SKM-1 (cell line): ENCODE results near the gene RANBP3L.
A peak's percentile ranks its signal among the peaks of the same experiment; 100 is the strongest.

Source experiments
- DNase-seq: peaks from one replicate; lab custom pipeline; 2025; ENCODE audit not compliant: unreplicated experiment; lab: John Stamatoyannopoulos, UW

The RANBP3L gene

DNA sequence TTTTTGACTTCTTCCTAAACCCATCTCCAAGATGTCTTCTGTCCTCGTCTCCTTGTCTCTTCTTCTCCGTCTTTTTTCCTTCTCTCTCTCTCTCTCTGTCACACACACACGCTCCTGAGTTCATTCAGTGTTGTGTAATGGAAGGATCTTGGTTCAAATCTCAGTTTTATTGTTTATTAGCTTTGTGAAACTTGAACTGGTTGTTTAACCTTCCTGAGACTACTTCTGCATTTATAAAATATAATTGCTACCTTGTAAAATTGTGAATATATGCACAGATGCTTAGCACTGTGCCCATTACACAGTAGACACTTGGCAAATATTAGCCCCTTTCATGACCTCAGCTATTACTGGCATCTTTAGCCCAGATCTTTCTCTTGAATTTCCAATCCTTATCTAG lies 57.6 kb downstream of the RANBP3L start:
- DNase-seq: no peak

GRCh38 chr5:36243653-36244052 lies 58.0 kb downstream of the RANBP3L start:
- no peak for DNase-seq

- DNase-seq: no peak
Observed at GRCh38 chr5:36242534-36243485, 58.9 kb downstream of the RANBP3L start.

DNA sequence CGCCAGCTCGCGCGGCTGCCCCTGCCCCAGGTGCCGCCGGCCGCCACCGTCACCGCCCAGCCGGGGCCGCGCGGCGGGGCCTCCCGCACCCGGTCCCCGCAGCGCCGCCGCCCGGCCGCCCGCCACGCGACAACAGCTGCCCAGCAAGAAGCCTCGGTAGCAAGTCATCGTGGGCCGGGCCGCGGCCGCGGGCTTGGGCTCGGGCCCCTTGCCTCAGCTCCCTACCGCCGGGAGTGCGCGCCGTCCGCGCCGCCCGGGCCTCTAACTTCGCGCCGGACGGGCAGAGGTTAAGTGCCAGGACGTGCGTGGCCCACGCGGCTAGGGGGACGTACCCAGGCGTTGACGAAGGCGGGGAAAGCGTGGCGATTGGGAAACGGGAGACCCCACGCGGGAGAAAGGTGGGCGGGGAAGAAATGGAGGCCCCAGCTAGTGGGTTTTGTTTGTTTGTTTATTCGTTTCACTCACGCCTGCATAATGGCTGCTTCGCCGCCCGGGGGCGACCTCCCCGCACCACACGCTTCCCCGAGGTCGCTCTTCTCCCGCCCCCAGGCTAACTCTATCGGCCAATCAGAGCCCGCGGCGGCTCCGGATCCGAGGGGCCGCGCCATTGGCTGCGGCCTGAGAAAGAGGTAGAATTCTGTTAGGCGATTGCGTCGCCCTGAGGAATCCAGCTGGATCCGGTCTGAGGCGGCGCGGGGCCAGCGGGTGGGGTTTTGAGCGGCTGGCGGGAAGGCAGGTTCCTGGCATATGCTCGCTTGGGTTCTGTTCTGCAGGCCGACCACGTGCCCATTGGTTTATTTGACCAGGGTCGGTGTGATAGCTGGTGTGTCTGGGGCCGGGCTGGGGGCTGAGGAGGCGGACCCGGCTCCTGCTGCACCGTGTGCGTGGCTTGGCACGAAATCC lies 59.8 kb downstream of the RANBP3L start, which contains the start of gene NADK2:
Gene NADK2 (minus strand): TSS at position 295 of the 903 bp plus-strand sequence. CDS start 127 bp downstream, at position 168.
- peak; percentile 95 for DNase-seq

- DNase-seq: no peak
Observed at GRCh38 chr5:36240779-36241630, 60.7 kb downstream of the RANBP3L start.

- DNase-seq: no peak
Observed at GRCh38 chr5:36239370-36240293, 62.1 kb downstream of the RANBP3L start.

GRCh38 chr5:36238502-36239295 lies 63.0 kb downstream of the RANBP3L start:
- DNase-seq: no peak

DNA sequence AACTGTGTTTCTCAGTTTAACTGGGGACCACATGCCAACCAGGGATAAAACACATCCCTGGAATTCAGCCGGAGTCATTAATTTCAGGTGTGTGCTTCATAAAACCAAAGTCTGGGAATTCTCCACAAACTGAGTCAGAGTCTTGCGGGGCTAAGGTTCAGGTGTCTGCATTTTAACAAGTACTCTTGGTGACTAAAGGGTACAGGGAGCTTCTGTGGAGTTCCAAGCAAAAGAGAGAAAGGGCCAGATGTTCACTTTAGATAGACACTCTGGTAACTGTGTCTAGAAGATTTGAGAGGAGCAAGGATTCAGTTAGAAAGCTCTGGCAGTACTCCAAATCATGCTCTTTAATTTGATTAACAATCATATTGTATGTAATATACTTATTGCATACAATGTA lies 64.0 kb downstream of the RANBP3L start:
- DNase-seq: no peak

DNA sequence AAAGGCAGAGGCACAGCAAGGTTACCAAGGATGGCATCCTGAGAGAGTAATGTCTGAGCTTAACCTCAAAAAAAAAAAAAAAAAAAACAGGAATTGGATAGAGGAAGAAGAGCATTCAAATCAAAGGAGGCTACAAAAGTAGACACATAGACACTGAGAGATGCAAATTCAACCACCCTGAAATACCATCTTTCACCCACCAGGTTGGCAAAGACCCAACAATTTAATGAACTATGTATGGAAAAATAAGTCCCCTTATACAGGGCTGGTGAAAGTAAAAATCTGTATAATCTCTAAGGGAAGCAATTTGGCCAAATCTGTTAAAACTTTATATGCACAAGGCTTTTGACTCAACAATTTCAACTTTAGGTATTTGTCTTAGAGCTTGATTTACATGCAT lies 64.9 kb downstream of the RANBP3L start:
- no peak for DNase-seq

DNA sequence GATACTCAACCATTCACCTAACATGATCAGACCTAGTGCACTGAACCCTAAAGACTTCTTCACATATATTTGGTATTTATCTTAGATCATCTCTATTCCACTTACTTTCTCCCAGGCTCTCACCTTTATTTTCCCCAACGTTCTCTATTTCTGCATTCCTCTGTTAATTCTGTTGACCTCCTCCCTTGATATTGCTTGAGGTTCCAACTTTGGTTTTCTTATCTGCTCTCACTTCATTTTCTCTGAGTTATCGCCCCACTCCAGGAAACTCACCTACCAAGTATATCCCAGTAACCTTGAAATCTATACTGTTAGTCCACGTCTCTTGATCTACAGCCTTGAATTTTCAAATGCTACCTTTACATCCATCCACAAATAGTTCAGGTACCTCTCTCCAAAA lies 69.2 kb downstream of the RANBP3L start:
- DNase-seq: no peak

DNA sequence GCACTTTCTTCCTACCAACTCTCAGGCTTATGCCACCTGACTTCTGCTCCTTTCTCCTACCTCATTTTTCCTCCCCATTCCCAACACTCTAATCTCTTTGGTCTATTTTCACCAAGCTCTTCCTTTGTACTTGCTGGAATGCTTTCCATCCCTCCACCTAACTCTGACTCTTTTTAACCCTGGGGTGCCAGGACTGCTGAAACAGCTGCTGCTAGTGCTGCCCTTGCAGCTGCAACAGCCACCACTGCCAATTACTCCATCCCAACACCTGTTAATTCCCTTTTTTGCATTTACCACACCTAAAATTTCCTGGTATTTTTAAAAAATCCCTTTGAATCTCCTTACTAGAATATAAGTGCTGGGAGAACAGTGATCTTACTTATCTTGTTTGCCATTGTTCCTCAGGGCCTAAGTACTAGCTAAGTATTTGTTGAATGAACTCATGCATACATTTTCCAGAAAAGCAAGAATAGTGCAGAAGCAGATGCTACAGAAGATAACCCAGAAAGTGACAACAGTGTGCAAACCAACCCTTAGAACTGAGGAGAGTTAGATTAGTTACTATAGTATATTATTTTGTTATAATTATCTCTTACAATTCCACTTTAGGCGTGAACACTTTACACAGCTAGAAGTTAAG lies 71.4 kb downstream of the RANBP3L start:
- DNase-seq: no peak

DNA sequence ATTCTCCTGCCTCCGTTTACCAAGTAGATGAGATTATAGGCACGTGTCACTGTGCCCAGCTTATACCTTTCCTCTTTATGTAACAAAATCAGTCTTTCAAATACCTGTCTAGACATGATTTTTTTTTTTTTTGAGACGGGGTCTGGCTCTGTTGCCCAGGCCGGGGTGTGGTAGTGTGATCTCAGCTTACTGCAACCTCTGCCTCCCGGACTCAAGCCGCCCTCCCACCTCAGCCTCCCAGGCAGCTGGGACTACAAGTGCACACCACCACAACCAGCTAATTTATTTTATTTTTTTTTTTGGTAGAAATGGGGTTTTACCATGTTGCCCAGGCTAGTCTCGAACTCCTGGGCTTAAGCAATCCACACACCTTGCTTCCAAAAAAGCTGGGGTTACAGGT lies 73.2 kb downstream of the RANBP3L start:
- DNase-seq: no peak

- DNase-seq: no peak
Observed at GRCh38 chr5:36227046-36227445, 74.7 kb downstream of the RANBP3L start.

GRCh38 chr5:36222620-36223019 lies 79.1 kb downstream of the RANBP3L start:
- no peak for DNase-seq

GRCh38 chr5:36217988-36218387 lies 83.7 kb downstream of the RANBP3L start:
- no peak for DNase-seq

DNA sequence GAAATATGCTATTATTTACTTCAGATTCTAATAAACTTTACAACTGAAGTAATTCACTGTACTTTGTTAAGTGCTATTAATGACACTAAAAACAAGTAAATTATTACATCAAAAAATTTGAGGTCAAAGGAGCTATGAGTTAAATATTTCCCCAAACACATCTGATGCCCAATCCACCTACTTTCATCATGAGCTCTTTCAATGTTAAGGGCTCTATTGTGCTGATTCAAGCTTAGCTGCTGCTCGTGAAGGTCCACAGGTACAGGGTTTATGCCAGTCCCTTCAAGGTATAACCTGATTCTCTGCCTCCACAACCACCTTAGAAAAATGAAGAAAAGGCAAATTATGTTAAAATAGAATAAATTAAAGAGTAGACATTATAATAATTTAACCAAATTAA lies 84.1 kb downstream of the RANBP3L start:
- no peak for DNase-seq

DNA sequence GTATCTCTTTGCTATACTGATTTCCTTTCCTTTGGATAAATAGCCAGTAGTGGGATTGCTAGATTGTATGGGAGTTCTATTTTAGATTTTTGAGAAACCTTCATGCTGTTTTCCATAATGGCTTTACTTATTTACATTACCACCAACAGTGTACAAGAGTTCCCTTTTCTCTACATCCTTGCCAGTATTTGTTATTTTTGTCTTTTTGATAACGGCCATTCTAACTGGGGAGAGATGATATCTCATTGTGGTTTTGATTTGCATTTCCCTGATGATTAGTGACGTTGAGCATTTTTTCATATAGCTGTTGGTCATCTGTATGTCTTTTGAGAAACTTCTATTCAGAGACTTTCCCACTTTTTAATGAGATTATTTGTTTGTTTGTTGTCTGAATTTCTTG lies 85.8 kb downstream of the RANBP3L start:
- DNase-seq: no peak

DNA sequence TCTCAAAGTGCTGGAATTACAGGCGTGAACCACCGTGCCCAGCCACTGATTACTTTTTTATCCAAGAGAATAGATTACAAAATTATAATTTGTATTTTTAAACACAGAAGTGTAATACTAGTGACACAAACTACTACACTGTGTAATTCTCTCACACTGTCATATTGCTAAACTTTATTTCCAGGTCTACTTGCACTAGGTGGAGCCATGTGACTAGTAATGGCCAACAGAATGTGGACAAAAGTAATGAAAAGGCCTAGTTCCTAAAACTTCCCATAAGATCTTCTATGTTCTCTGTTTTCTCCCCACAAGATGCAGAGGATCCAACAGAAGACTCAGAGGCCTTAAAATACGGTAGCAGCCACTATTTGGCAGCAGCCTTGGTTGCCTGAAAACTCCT lies 87.3 kb downstream of the RANBP3L start:
- DNase-seq: no peak
